H1 (cell line): Measurements from ENCODE around the gene CHRM3. TPM values are rescaled to one million over a fixed set of nuclear protein-coding genes. Genes with fewer than 3 reads are reported as not detected.

Experiments used
- KDM4A ChIP-seq: IDR thresholded peaks from one replicate; pipeline ENCODE4 v1.7.1; 2012; ENCODE audit warnings: low read depth, mild to moderate bottlenecking, moderate library complexity, low read length, inconsistent platforms; ENCODE audit not compliant: severe bottlenecking
- KDM5A ChIP-seq: fragments of 200-600 bp; IDR thresholded peaks from 2 replicates; pipeline ENCODE4 v1.7.1; 2012; ENCODE audit warnings: mild to moderate bottlenecking, low read length, inconsistent platforms, mixed read lengths
- POLR2A ChIP-seq, 2 experiments: IDR thresholded peaks; 1 replicate in 1 of 2; 2 replicates in 1 of 2; pipeline ENCODE4 v1.6.1; 2011; ENCODE audit warnings: low read depth in 2 of 2, low read length in 2 of 2, mild to moderate bottlenecking in 2 of 2; ENCODE audit errors: control extremely low read depth in 1 of 2
- RFX5 ChIP-seq: IDR thresholded peaks from 2 replicates; pipeline ENCODE4 v1.6.1; 2011; ENCODE audit warnings: low read depth, low read length, improper control_type of control experiment, borderline replicate concordance
- SIX5 ChIP-seq: IDR thresholded peaks from 2 replicates; pipeline ENCODE4 v1.6.1; 2011; ENCODE audit warnings: mild to moderate bottlenecking, low read depth, low read length
- polyA plus RNA-seq, 7 experiments: library from polyadenylated mRNA; depleted of rRNA in 3 of 7; stranded (reverse) in 5 of 7; unstranded in 2 of 7; fragments of >200 nt in 5 of 7; fragments of 200-250 nt in 2 of 7; gene quantifications; 1 replicate in 5 of 7; 2 replicates in 1 of 7; 4 replicates in 1 of 7; pipeline versions ENCODE4 v1.2.1 to v1.2.3, GENCODE V29; 2011 to 2013; ENCODE audit warnings: missing spikeins in 2 of 7, mixed read lengths in 2 of 7
- total RNA-seq: library from RNA; stranded (reverse); fragmentation: NEBNext Ultra II Directional; extraction: Animal tissue kit (Norgen Biotek cat#: 25700); gene quantifications from 2 replicates; pipeline ENCODE4 v1.2.1, GENCODE V29; 2021

The CHRM3 gene
- total and polyA plus RNA-seq, 2 of the 8 experiments (the other 6 are each of a cell fraction or from before 2014, with no cell fraction given) = 3.3 to 5.0 TPM

- no peak for TF ChIP-seq KDM4A
- no peak for TF ChIP-seq RFX5
- no peak for TF ChIP-seq KDM5A
- TF ChIP-seq SIX5 = no peak
- TF ChIP-seq POLR2A (IDR thresholded peaks at IDR 0.05; ENCODE audit: control extremely low read depth in 1 of 2, low read depth in 2 of 2, low read length in 2 of 2) = no peak
Measured at GRCh38 chr1:239427712-239428111, 41.3 kb downstream of the CHRM3 start (continued).
